Adrenal gland (tissue), 5 donors: ENCODE results near the gene CSAG2.
"Not testable (repeated sequence)": the region's sequence is repeated elsewhere in the genome, so short reads cannot be mapped to it uniquely, and the experiment has no call there.

Experiments used
- POLR2A ChIP-seq, 2 donors: fragments of 450-650 bp; IDR thresholded peaks; one replicate each; pipeline ENCODE4 v1.6.1; 2017; ENCODE audit warnings: antibody characterized with exemption in 2 of 2, mild to moderate bottlenecking in 2 of 2, moderate library complexity in 1 of 2
- TF ChIP-seq, protein P1 (sequence below), 6 experiments: fragments of 450-650 bp in 4 of 6; fragments of 200-600 bp in 2 of 6; sonication (generic) in 1 of 6; IDR thresholded peaks; 1 replicate in 5 of 6; 2 replicates in 1 of 6; pipeline versions ENCODE4 v1.5.1 to v1.8.0; 2016 to 2021; ENCODE audit warnings: antibody characterized with exemption in 6 of 6, mild to moderate bottlenecking in 2 of 6, moderate library complexity in 1 of 6
- donor health status: DM: no; HTN: no; CAD: no.

GRCh38 chrX:152681012-152681411, 28.1 kb downstream of the CSAG2 start:
- TF ChIP-seq, protein P1, sequence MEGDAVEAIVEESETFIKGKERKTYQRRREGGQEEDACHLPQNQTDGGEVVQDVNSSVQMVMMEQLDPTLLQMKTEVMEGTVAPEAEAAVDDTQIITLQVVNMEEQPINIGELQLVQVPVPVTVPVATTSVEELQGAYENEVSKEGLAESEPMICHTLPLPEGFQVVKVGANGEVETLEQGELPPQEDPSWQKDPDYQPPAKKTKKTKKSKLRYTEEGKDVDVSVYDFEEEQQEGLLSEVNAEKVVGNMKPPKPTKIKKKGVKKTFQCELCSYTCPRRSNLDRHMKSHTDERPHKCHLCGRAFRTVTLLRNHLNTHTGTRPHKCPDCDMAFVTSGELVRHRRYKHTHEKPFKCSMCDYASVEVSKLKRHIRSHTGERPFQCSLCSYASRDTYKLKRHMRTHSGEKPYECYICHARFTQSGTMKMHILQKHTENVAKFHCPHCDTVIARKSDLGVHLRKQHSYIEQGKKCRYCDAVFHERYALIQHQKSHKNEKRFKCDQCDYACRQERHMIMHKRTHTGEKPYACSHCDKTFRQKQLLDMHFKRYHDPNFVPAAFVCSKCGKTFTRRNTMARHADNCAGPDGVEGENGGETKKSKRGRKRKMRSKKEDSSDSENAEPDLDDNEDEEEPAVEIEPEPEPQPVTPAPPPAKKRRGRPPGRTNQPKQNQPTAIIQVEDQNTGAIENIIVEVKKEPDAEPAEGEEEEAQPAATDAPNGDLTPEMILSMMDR (IDR thresholded peaks at IDR 0.05): not testable (repeated sequence)
- not testable (repeated sequence) for TF ChIP-seq POLR2A (IDR thresholded peaks at IDR 0.05)
